Measurements from ENCODE around the gene MT1M. TPM values are rescaled to one million over a fixed set of nuclear protein-coding genes. Genes with fewer than 3 reads are reported as not detected.
"Not testable (repeated sequence)": the region's sequence is repeated elsewhere in the genome, so short reads cannot be mapped to it uniquely, and the experiment has no call there.

The MT1M gene
- polyA plus RNA-seq, 12 donors = 0.53 to 1.3 (median 0.82) TPM; not detected in 3

DNA sequence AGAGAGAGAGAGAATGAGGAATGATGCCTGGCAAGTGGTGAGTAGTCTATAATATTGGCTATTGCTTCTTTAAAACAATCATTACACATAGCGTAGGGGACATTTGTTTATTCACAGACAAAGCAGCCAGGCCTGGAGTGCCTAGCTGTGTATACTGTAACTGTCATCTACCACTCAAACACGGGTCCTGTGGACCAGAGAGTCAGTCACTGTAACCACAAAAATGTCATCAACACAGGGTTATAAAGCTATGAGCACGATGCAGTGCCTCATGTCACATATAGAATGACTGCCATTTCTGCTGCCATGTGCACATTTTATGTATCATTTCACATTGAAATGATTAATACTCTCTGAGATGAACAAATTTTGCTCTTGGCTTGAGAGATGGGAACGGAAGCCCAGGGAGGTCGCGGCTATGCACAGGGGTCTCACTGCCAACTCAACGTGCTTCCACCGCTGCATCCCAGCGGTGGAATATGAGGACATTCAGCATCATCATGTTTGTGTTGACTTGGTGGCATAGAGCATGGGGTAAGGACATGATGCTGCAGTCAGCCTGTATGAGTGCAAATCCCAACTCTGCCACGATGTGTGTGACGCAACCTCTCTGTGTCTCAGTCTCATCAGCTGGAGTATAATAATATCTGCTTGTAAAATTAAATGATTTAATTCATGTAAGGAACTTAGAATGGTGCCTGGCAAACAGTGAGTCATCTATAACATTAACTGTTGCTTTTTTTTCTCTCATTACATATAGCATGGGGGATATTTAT is 40.5 kb downstream of the MT1M start:
- no peak for DNase-seq

DNA sequence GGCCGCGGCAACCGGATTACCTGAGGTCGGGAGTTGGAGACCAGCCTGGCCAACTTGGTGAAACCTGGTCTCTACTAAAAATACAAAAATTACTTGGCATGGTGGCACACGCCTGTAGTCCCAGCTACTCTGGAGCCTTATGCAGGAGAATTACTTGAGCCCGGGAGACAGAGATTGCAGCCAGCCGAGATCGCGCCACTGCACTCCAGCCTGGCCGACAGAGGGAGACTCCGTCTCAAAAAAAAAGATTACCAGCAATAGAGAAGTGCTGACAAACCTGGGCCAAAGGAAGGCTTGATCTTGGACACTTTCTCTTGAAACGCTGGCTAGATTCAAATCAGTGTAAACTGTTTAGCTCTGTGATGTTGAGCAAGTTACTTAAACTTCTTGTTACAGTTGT is 41.5 kb downstream of the MT1M start:
- peak; percentile 53 for DNase-seq

DNA sequence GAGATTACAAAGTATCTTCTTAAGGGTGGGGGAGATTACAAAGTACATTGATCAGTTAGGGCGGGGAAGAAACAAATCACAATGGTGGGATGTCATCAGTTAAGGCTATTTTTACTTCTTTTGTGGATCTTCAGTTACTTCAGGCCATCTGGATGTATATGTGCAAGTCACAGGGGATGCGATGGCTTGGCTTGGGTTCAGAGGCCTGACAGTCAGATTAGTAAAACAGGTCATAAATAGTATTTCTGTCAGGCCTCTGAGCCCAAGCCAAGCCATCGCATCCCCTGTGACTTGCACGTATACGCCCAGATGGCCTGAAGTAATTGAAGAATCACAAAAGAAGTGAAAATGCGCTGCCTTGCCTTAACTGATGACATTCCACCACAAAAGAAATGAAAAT is 42.1 kb downstream of the MT1M start:
- not testable (repeated sequence) for DNase-seq

DNA sequence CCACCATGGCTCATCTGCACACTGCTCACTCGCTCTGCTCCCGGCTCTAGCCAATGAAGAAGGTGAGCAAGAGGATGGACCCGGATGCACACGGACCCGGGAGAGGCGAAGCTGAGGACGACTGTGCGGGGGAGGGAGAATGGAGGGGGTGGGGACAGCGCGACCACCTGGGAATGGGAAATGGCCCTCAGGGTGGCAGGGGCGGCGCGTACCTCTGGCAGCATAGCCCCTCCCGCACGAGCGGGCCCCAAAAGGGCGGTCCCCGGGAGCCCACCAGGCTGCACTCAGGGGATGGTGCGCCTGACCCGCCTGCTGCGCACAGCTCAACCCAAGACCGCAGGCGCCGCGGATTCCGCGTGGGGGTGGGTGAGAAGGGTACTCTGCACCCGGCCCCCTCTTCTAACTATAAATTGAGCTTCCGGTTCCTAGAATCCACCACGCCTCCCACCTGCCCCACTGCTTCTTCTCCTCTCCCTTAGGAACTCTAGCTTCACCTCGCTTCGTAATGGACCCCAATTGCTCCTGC is 43.3 kb downstream of the MT1M start:
- no peak for DNase-seq

DNA sequence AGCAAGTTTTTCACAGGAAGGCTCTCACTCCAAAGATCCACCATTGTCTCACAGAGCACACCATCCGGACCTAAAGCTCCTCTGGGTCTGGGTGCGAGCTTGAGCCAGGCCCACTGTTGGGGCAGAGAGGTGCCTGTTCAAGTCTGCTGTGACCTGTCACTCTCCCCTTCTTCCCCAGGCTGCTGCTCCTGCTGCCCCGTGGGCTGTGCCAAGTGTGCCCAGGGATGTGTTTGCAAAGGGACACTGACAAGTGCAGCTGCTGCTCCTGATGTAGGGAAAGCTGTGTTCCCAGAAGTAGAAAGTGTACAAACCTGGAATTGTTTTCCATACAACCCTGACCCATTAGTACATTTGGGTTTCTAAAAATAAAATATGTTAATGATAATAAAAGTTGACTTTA is 45.0 kb downstream of the MT1M start:
- no peak for DNase-seq

DNA sequence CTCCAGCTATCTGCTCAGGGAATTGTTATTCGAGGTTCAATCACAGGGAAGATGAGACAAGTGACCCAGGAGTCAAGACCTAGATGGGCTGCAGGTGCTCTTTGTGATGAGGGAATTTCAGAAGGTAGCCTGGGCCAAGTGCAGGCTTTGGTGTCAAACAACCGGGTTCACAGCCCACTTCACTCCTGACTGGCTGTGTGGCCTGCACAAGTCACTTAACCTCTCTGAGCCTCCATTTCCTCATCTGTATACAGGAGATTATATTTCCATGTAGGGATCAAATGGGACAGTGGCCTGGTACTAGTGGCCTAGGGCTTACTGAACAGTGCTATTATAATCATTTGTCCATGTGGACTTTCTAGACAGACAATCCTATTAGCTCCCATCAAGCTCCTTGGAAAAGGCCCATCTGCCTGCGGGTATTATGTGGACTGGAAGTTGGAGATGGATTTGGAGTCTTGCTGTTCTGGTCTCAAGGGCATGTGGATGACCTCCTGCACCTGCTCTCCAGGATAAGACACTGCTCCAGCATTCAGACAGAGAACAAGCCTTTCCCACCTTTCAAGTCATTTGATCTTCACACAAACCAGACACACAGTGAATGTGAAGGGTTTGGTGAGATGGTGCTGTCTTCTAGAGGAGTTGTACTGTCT is 46.7 kb downstream of the MT1M start:
- DNase-seq = no peak

DNA sequence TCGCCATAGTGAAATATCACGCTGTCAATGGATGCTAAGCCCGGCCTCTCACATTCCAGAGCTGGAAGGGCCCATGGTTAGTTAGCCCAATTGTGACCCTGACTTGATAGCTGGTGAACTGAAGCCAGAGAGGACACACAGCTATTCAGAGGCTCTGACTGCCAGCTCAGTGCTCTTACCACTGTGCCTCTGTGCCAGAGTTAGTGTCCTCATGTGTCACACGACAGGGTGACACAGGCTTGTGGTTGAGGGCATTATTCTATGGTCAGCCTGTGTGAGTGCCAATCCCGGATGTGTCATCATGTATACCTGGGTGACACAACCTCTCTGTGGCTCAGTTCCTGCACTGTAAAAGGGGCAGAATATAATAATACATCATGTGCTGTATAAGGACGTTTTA is 47.4 kb downstream of the MT1M start:
- DNase-seq = no peak

DNA sequence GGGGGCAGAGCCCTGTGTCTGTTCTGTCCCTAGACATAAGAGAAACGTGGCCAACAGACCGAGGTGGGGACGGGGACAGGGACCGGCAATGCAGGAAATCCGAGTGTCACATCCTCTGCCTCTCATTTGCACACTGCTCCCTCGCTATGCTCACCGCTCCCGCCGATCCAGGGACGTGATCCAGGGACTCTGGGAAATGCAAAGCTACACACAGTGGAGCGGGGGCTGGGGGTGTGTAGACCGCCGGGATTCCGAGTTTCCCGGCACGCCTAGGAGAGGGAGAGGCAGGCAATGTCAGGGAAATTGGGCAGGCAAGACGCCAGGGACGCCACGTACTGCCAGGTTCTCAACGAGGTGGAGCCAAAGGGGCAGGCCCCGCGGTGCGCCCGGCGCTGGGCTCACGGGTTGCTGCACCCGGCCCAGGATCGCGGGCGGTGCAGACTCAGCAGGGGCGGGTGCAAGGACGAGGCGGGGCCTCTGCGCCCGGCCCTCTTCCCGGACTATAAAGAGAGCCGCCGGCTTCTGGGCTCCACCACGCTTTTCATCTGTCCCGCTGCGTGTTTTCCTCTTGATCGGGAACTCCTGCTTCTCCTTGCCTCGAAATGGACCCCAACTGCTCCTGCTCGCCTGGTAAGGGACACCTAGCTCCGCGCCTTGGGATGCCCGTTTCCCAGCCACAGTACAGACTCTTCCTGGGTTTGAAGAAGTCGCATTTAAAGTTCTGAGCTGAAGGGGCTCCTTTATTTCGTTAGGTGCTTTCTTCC is 49.7 kb downstream of the MT1M start, which contains the start of gene MT1X:
Gene MT1X (plus strand): TSS at position 532 of the 764 bp plus-strand sequence. CDS start 71 bp downstream, at position 603.
- DNase-seq = peak; percentile 87

DNA sequence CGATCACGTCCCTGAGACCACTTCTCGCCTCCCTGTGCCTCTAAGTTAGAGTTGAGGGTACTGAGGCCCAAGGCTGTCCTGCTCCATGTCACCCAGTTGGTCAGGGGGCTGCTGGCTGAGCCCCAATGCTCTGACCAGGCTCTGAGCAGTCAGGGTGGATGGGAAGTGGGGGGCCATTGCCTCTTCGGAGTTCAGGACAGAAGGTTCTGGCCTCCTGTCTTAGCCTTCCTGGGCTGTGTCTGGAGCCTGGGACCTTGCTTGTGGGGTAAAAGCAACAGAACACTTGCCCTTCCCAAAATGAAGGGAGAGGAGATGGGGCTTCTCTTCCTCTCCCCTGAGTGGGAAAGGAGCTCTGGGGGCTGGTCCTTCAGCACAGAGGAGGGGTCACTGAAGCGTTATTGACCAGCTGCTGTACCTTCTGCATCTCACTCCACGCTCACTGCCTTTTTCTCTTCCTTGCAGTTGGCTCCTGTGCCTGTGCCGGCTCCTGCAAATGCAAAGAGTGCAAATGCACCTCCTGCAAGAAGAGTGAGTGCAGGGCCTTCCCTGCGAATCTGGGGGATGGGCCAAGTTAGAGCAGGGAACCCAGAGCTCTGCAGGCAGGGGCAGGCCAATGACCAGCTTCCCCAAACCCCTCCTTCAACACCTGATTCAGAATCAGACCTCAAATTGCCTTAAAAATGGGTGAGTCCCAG is 50.4 kb downstream of the MT1M start:
- no peak for DNase-seq

Other genes starting within 250 kb of the MT1M start
- gene AMFR, start 207.1 kb upstream of the MT1M start, polyA plus RNA-seq (ENCODE audit: insufficient read length in 12 of 12) = 100 to 1,000 TPM in 1 of 12 donors, 10 to 100 TPM in 11; 25.9 to 909 (median 60.0) TPM
- gene NUDT21, start 181.3 kb upstream of the MT1M start, polyA plus RNA-seq (ENCODE audit: insufficient read length in 12 of 12) = 10 to 100 TPM in 11 of 12 donors, not detected in 1; 53.7 to 80.5 (median 73.4) TPM
- gene OGFOD1, start 181.1 kb upstream of the MT1M start, polyA plus RNA-seq (ENCODE audit: insufficient read length in 12 of 12) = 100 to 1,000 TPM in 1 of 12 donors, 10 to 100 TPM in 11; 35.0 to 120 (median 40.0) TPM
- 10 to 100 TPM in 11 of 12 donors, not detected in 1; 19.8 to 71.6 (median 49.9) TPM for gene BBS2, start 112.6 kb upstream of the MT1M start, polyA plus RNA-seq (ENCODE audit: insufficient read length in 12 of 12)
- gene MT4, start 67.6 kb upstream of the MT1M start, polyA plus RNA-seq (ENCODE audit: insufficient read length in 12 of 12) = not detected
- gene MT3, start 43.1 kb upstream of the MT1M start, polyA plus RNA-seq (ENCODE audit: insufficient read length in 12 of 12) = 10 to 100 TPM in 5 of 12 donors, 1 to 10 TPM in 5, not detected in 2; 2.2 to 22.0 (median 9.9) TPM
- gene MT2A, start 24.1 kb upstream of the MT1M start, polyA plus RNA-seq (ENCODE audit: insufficient read length in 12 of 12) = 10 to 100 TPM in 11 of 12 donors, not detected in 1; 17.0 to 71.5 (median 23.2) TPM
- 100 to 1,000 TPM in 1 of 12 donors, 10 to 100 TPM in 10, not detected in 1; 11.9 to 138 (median 18.4) TPM for gene MT1E, start 6.9 kb upstream of the MT1M start, polyA plus RNA-seq (ENCODE audit: insufficient read length in 12 of 12)
- gene MT1A, start 6.0 kb downstream of the MT1M start, polyA plus RNA-seq (ENCODE audit: insufficient read length in 12 of 12) = 1 to 10 TPM in 1 of 12 donors, under 1 TPM in 1, not detected in 10; 0.77 to 1.1 TPM
- gene MT1B, start 19.2 kb downstream of the MT1M start, polyA plus RNA-seq (ENCODE audit: insufficient read length in 12 of 12) = not detected
- gene MT1F, start 25.3 kb downstream of the MT1M start, polyA plus RNA-seq (ENCODE audit: insufficient read length in 12 of 12) = 10 to 100 TPM in 1 of 12 donors, 1 to 10 TPM in 7, under 1 TPM in 2, not detected in 2; 0.55 to 38.7 (median 2.0) TPM
- gene MT1G, start 35.4 kb downstream of the MT1M start, polyA plus RNA-seq (ENCODE audit: insufficient read length in 12 of 12) = 100 to 1,000 TPM in 1 of 12 donors, 10 to 100 TPM in 1, 1 to 10 TPM in 5, under 1 TPM in 3, not detected in 2; 0.43 to 744 (median 1.7) TPM
- 100 to 1,000 TPM in 1 of 12 donors, 10 to 100 TPM in 1, 1 to 10 TPM in 2, not detected in 8; 1.1 to 179 (median 5.6) TPM for gene MT1H, start 37.2 kb downstream of the MT1M start, polyA plus RNA-seq (ENCODE audit: insufficient read length in 12 of 12)
- gene MT1X, start 49.8 kb downstream of the MT1M start, polyA plus RNA-seq (ENCODE audit: insufficient read length in 12 of 12) = 100 to 1,000 TPM in 1 of 12 donors, 10 to 100 TPM in 4, 1 to 10 TPM in 6, not detected in 1; 7.8 to 137 (median 10.0) TPM
- 10 to 100 TPM in 11 of 12 donors, not detected in 1; 19.8 to 64.2 (median 40.9) TPM for gene NUP93, start 97.5 kb downstream of the MT1M start, polyA plus RNA-seq (ENCODE audit: insufficient read length in 12 of 12)
- gene SLC12A3, start 232.5 kb downstream of the MT1M start, polyA plus RNA-seq (ENCODE audit: insufficient read length in 12 of 12) = under 1 TPM in 6 of 12 donors, not detected in 6; 0.07 to 0.22 (median 0.15) TPM

Data from muscle of arm (tissue), 12 donors.